Epidermal melanocyte (primary cell): ENCODE data around the gene FYN.

Source experiments
- DNase-seq: peaks from one replicate; pipeline ENCODE4 v3.0.0; 2011; ENCODE audit warnings: low spot score; ENCODE audit not compliant: insufficient read length

The FYN gene

GRCh38 chr6:111884068-111884467, 10.8 kb upstream of the FYN start:
- DNase-seq: no peak

GRCh38 chr6:111880181-111880888, 7.1 kb upstream of the FYN start:
- DNase-seq: no peak

- no peak for DNase-seq
Observed at GRCh38 chr6:111875741-111876140, 2.5 kb upstream of the FYN start.

- DNase-seq: no peak
Observed at GRCh38 chr6:111874025-111874415, 768 bp upstream of the FYN start.

GRCh38 chr6:111872401-111873177, 663 bp downstream of the FYN start:
- DNase-seq: no peak

- peak; percentile 71 for DNase-seq
Observed at GRCh38 chr6:111871725-111872400, 1.4 kb downstream of the FYN start.

GRCh38 chr6:111871207-111871606, 2.0 kb downstream of the FYN start:
- no peak for DNase-seq

- no peak for DNase-seq
Observed at GRCh38 chr6:111870742-111871064, 2.5 kb downstream of the FYN start.

- no peak for DNase-seq
Observed at GRCh38 chr6:111870051-111870741, 3.1 kb downstream of the FYN start.

- no peak for DNase-seq
Observed at GRCh38 chr6:111866857-111867256, 6.4 kb downstream of the FYN start.

- DNase-seq: no peak
Observed at GRCh38 chr6:111865909-111866546, 7.2 kb downstream of the FYN start.

- DNase-seq: no peak
Observed at GRCh38 chr6:111865049-111865585, 8.1 kb downstream of the FYN start.

GRCh38 chr6:111864138-111865048, 8.9 kb downstream of the FYN start:
- no peak for DNase-seq

- DNase-seq: no peak
Observed at GRCh38 chr6:111862741-111863140, 10.5 kb downstream of the FYN start.

- no peak for DNase-seq
Observed at GRCh38 chr6:111862314-111862713, 10.9 kb downstream of the FYN start.

GRCh38 chr6:111861431-111861885, 11.8 kb downstream of the FYN start:
- no peak for DNase-seq

GRCh38 chr6:111858347-111858746, 14.9 kb downstream of the FYN start:
- DNase-seq: peak; percentile 63

- DNase-seq: no peak
Observed at GRCh38 chr6:111857674-111858337, 15.4 kb downstream of the FYN start.

- DNase-seq: no peak
Observed at GRCh38 chr6:111855753-111856152, 17.5 kb downstream of the FYN start.
